GM23338 (cell line): ENCODE results near the gene ATP5F1A. TPM values are rescaled to one million over a fixed set of nuclear protein-coding genes. Genes with fewer than 3 reads are reported as not detected.

Experiments
- ATAC-seq: fragments of 200-7000 bp; cut with Tn5 transposase; 3 replicates; pipeline ENCODE4 v1.9.1; 2020
- DNase-seq: peaks from one replicate; pipeline ENCODE4 v3.0.0-alpha.2; 2015; ENCODE audit warnings: low spot score
- H2AFZ ChIP-seq: fragments of 200-600 bp; sonication (generic); 2 replicates; pipeline ENCODE4 v1.8.0; 2016; ENCODE audit warnings: antibody characterized with exemption, mild to moderate bottlenecking, moderate library complexity
- H3F3A ChIP-seq: fragments of 200-600 bp; sonication (generic); replicated peaks from 2 replicates; pipeline ENCODE4 v1.8.0; 2017; ENCODE audit warnings: antibody characterized with exemption, mixed run types, low read depth
- H3K27ac ChIP-seq: fragments of 200-600 bp; sonication (generic); 2 replicates; pipeline ENCODE4 v1.6.1; 2016; ENCODE audit warnings: low read depth
- H3K27me3 ChIP-seq: fragments of 200-600 bp; sonication (generic); 2 replicates; pipeline ENCODE4 v1.8.0; 2016; ENCODE audit warnings: mild to moderate bottlenecking, mixed run types, moderate library complexity; ENCODE audit not compliant: insufficient read depth
- H3K36me3 ChIP-seq: fragments of 200-600 bp; sonication (generic); 2 replicates; pipeline ENCODE4 v1.8.0; 2016; ENCODE audit warnings: mild to moderate bottlenecking; ENCODE audit not compliant: insufficient read depth
- H3K4me1 ChIP-seq: fragments of 200-600 bp; sonication (generic); 2 replicates; pipeline ENCODE4 v1.8.0; 2016; ENCODE audit warnings: mild to moderate bottlenecking, moderate library complexity; ENCODE audit not compliant: insufficient read depth
- H3K4me2 ChIP-seq: fragments of 200-600 bp; sonication (generic); 2 replicates; pipeline ENCODE4 v1.7.1; 2017; ENCODE audit warnings: mixed run types
- H3K4me3 ChIP-seq: fragments of 200-600 bp; sonication (generic); 2 replicates; pipeline ENCODE4 v1.6.1; 2016; ENCODE audit warnings: mixed run types
- H3K79me2 ChIP-seq: fragments of 200-600 bp; sonication (generic); replicated peaks from 2 replicates; pipeline ENCODE4 v1.8.0; 2017; ENCODE audit warnings: mild to moderate bottlenecking; ENCODE audit not compliant: insufficient read depth
- H3K9me2 ChIP-seq: fragments of 200-600 bp; sonication (generic); 2 replicates; pipeline ENCODE4 v1.8.0; 2017; ENCODE audit not compliant: insufficient read depth
- H4K20me1 ChIP-seq: fragments of 200-600 bp; sonication (generic); replicated peaks from 2 replicates; pipeline ENCODE4 v1.8.0; 2017; ENCODE audit warnings: mild to moderate bottlenecking; ENCODE audit not compliant: insufficient read depth
- H3K27ac Mint-ChIP-seq: 2 replicates; pipeline ENCODE4 v1.8.0; 2020; ENCODE audit warnings: inconsistent platforms, mild to moderate bottlenecking, moderate library complexity, mixed read lengths
- H3K27me3 Mint-ChIP-seq: 3 replicates; pipeline ENCODE4 v1.8.0; 2022; ENCODE audit warnings: low read depth, mild to moderate bottlenecking, moderate library complexity, mixed read lengths, inconsistent platforms; ENCODE audit not compliant: insufficient read depth, poor library complexity
- H3K36me3 Mint-ChIP-seq: 3 replicates; pipeline ENCODE4 v1.8.0; 2021; ENCODE audit warnings: low read depth, mild to moderate bottlenecking, inconsistent platforms, moderate library complexity, mixed read lengths
- H3K4me1 Mint-ChIP-seq: 3 replicates; pipeline ENCODE4 v1.8.0; 2020; ENCODE audit warnings: mild to moderate bottlenecking, inconsistent platforms, mixed read lengths
- H3K4me3 Mint-ChIP-seq: 3 replicates; pipeline ENCODE4 v1.8.0; 2021; ENCODE audit warnings: moderate library complexity, mild to moderate bottlenecking, inconsistent platforms, mixed read lengths
- H3K9me3 Mint-ChIP-seq: 3 replicates; pipeline ENCODE4 v1.8.0; 2020; ENCODE audit warnings: moderate library complexity, mild to moderate bottlenecking, inconsistent platforms, mixed read lengths
- CREB1 ChIP-seq: fragments of 250-450 bp; sonication (Bioruptor Pico); IDR thresholded peaks from 2 replicates; pipeline ENCODE4 v1.5.0; 2020; ENCODE audit warnings: low read depth, mild to moderate bottlenecking, moderate library complexity
- ETS1 ChIP-seq: IDR thresholded peaks from 2 replicates; pipeline ENCODE4 v1.6.1; 2016; ENCODE audit warnings: antibody characterized with exemption
- JUNB ChIP-seq: IDR thresholded peaks from one replicate; pipeline ENCODE4 v1.6.1; 2016; ENCODE audit warnings: antibody characterized with exemption; ENCODE audit not compliant: unreplicated experiment
- NANOG ChIP-seq: IDR thresholded peaks from 2 replicates; pipeline ENCODE4 v1.6.1; 2016; ENCODE audit warnings: antibody characterized with exemption, borderline replicate concordance
- STAT1 ChIP-seq: IDR thresholded peaks from one replicate; pipeline ENCODE4 v1.6.1; 2016; ENCODE audit warnings: antibody characterized with exemption; ENCODE audit not compliant: unreplicated experiment
- ZNF331 ChIP-seq: fragments of 250-450 bp; sonication (Bioruptor Pico); IDR thresholded peaks from 2 replicates; pipeline ENCODE4 v1.5.0; 2020; ENCODE audit warnings: low read depth, mild to moderate bottlenecking, moderate library complexity
- polyA plus RNA-seq: library from polyadenylated mRNA; unstranded; fragments of >200 nt; fragmentation: Nextera tagmentation; extraction: Ambion mirVana; gene quantifications from 2 replicates; pipeline ENCODE4 v1.2.1, GENCODE V29; 2016
- total RNA-seq: library from RNA; depleted of rRNA; stranded (reverse); fragments of >200 nt; shearing (Covaris generic); gene quantifications from 2 replicates; pipeline ENCODE4 v1.2.3, GENCODE V29; 2014
- TF ChIP-seq, protein P1 (sequence below): IDR thresholded peaks from one replicate; pipeline ENCODE4 v1.6.1; 2018; ENCODE audit warnings: antibody characterized with exemption; ENCODE audit not compliant: unreplicated experiment
- TF ChIP-seq, protein P2 (sequence below), 2 experiments: fragments of 200-600 bp in 1 of 2; sonication (generic) in 1 of 2; conservative IDR thresholded peaks; 2 replicates each; pipeline versions ENCODE4 v1.5.1 to v1.6.1; 2016 to 2017; ENCODE audit warnings: antibody characterized with exemption in 2 of 2, low read depth in 2 of 2, mild to moderate bottlenecking in 2 of 2, moderate library complexity in 1 of 2

Gene ATP5F1A
- total and polyA plus RNA-seq, 2 experiments from 2014 or later = 353 to 822 TPM

GRCh38 chr18:46055838-46056230, 42.3 kb downstream of the ATP5F1A start:
- DNase-seq = no peak
- Histone ChIP-seq H3K4me1 (no peaks in the 10 kb centered on the region), H3K4me3 (no peak overlapping the region), H4K20me1 (no peaks in the 10 kb centered on the region; the same call in 1 of the 2 replicates), H3K4me2 (no peak overlapping the region), H3K36me3 (no peaks in the 10 kb centered on the region; the same call in 1 of the 2 replicates), H3K79me2 (no peaks in the 10 kb centered on the region), H3K27ac (no peak overlapping the region), H3K27me3 (no peaks in the 10 kb centered on the region), H2AFZ (no peak overlapping the region), H3F3A (no peaks in the 10 kb centered on the region), H3K9me2 (no peaks in the 10 kb centered on the region)
- TF ChIP-seq, protein P1, sequence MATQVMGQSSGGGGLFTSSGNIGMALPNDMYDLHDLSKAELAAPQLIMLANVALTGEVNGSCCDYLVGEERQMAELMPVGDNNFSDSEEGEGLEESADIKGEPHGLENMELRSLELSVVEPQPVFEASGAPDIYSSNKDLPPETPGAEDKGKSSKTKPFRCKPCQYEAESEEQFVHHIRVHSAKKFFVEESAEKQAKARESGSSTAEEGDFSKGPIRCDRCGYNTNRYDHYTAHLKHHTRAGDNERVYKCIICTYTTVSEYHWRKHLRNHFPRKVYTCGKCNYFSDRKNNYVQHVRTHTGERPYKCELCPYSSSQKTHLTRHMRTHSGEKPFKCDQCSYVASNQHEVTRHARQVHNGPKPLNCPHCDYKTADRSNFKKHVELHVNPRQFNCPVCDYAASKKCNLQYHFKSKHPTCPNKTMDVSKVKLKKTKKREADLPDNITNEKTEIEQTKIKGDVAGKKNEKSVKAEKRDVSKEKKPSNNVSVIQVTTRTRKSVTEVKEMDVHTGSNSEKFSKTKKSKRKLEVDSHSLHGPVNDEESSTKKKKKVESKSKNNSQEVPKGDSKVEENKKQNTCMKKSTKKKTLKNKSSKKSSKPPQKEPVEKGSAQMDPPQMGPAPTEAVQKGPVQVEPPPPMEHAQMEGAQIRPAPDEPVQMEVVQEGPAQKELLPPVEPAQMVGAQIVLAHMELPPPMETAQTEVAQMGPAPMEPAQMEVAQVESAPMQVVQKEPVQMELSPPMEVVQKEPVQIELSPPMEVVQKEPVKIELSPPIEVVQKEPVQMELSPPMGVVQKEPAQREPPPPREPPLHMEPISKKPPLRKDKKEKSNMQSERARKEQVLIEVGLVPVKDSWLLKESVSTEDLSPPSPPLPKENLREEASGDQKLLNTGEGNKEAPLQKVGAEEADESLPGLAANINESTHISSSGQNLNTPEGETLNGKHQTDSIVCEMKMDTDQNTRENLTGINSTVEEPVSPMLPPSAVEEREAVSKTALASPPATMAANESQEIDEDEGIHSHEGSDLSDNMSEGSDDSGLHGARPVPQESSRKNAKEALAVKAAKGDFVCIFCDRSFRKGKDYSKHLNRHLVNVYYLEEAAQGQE = no peak
- TF ChIP-seq ZNF331 (CRISPR knock-in tag) (no peak), JUNB (no peak), CREB1 (CRISPR knock-in tag) (no peak), ETS1 (no peak), NANOG (no peak), STAT1 (no peak)
- TF ChIP-seq, protein P2, sequence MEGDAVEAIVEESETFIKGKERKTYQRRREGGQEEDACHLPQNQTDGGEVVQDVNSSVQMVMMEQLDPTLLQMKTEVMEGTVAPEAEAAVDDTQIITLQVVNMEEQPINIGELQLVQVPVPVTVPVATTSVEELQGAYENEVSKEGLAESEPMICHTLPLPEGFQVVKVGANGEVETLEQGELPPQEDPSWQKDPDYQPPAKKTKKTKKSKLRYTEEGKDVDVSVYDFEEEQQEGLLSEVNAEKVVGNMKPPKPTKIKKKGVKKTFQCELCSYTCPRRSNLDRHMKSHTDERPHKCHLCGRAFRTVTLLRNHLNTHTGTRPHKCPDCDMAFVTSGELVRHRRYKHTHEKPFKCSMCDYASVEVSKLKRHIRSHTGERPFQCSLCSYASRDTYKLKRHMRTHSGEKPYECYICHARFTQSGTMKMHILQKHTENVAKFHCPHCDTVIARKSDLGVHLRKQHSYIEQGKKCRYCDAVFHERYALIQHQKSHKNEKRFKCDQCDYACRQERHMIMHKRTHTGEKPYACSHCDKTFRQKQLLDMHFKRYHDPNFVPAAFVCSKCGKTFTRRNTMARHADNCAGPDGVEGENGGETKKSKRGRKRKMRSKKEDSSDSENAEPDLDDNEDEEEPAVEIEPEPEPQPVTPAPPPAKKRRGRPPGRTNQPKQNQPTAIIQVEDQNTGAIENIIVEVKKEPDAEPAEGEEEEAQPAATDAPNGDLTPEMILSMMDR (conservative IDR thresholded peaks at IDR 0.05; ENCODE audit: low read depth in 2 of 2) = no peak
- Mint-ChIP-seq H3K4me3 (no peak overlapping the region), H3K27ac (no peak overlapping the region), H3K4me1 (no peaks in the 10 kb centered on the region), H3K9me3 (no peaks in the 10 kb centered on the region), H3K36me3 (no peaks in the 10 kb centered on the region), H3K27me3 (peaks cover 6% of the 10 kb centered on the region)
- ATAC-seq = no peak
